HCT116 (cell line): ENCODE measurements around the gene COX7A1. TPM values are rescaled to one million over a fixed set of nuclear protein-coding genes. Genes with fewer than 3 reads are reported as not detected.
A peak's percentile ranks its signal among the peaks of the same experiment; 100 is the strongest.

Source experiments
- ATAC-seq: fragments of 200-7000 bp; cut with Tn5 transposase; 2 replicates; pipeline ENCODE4 v1.9.1; 2020; ENCODE audit warnings: mild to moderate bottlenecking, moderate library complexity
- BruUV-seq: library from RNA; stranded (reverse); fragments of 400-500 nt; replicated peaks from 2 replicates; lab custom pipeline; 2021; lab: Mats Ljungman, UMichigan
- CTCF ChIA-PET: fragments of 300-600 bp; sonication (Branson Sonifier 250); formaldehyde crosslinking; loops from one replicate; lab custom pipeline; 2021; ENCODE audit warnings: antibody characterized with exemption; lab: Charles Lee
- POLR2A ChIA-PET: fragments of 300-600, 350-600 bp; sonication (Branson Sonifier 250); formaldehyde crosslinking; loops from one replicate; lab custom pipeline; 2021; ENCODE audit warnings: antibody characterized with exemption; lab: Charles Lee
- RAD21 ChIA-PET, 2 experiments: fragments of 300-600 bp; sonication (Branson Sonifier 250); formaldehyde crosslinking; loops; one replicate each; lab custom pipeline; 2023; ENCODE audit warnings: low total read pairs in 2 of 2; ENCODE audit not compliant: uncharacterized antibody in 2 of 2, unreplicated experiment in 2 of 2, low non-redundant PET in 1 of 2; lab: Charles Lee
- DNase-seq: peaks from one replicate; pipeline ENCODE4 v3.0.0-alpha.2; 2010; ENCODE audit warnings: low read depth, low spot score
- H2AFZ ChIP-seq: fragments of 200-600 bp; shearing (Covaris generic), sonication (generic); 2 replicates; pipeline ENCODE4 v1.6.1; 2017; ENCODE audit warnings: low read depth, mixed run types, mixed read lengths, antibody characterized with exemption, low read length; ENCODE audit not compliant: poor library complexity, severe bottlenecking
- H3K27ac ChIP-seq: 2 replicates; pipeline ENCODE4 v1.5.1; 2012; ENCODE audit warnings: low read depth, low read length
- H3K27me3 ChIP-seq: fragments of 200-600 bp; sonication (generic); 2 replicates; pipeline ENCODE4 v1.6.1; 2016; ENCODE audit warnings: mixed run types, low read length, mixed read lengths; ENCODE audit not compliant: insufficient read depth
- H3K36me3 ChIP-seq, 2 experiments: fragments of 200-500 bp in 1 of 2; fragments of 200-600 bp in 1 of 2; sonication (Bioruptor generic) in 1 of 2; sonication (generic) in 1 of 2; 2 replicates each; pipeline versions ENCODE4 v1.5.1 to v1.6.1; 2014 to 2016; ENCODE audit warnings: low read length in 2 of 2, inconsistent platforms in 1 of 2, mixed read lengths in 1 of 2, mixed run types in 1 of 2; ENCODE audit not compliant: insufficient read depth in 2 of 2, control insufficient read depth in 1 of 2
- H3K4me1 ChIP-seq, 2 experiments: fragments of 200-600 bp in 1 of 2; sonication (generic) in 1 of 2; 2 replicates each; pipeline versions ENCODE4 v1.5.1 to v1.6.1; 2012 to 2017; ENCODE audit warnings: low read length in 2 of 2, inconsistent platforms in 1 of 2, mild to moderate bottlenecking in 1 of 2, mixed read lengths in 1 of 2, mixed run types in 1 of 2, moderate library complexity in 1 of 2; ENCODE audit not compliant: insufficient read depth in 2 of 2, control insufficient read depth in 1 of 2
- H3K4me2 ChIP-seq: fragments of 200-600 bp; sonication (generic); 2 replicates; pipeline ENCODE4 v1.6.1; 2017; ENCODE audit warnings: mixed run types, low read length, mixed read lengths
- H3K4me3 ChIP-seq, 2 experiments: fragments of 200-600 bp in 1 of 2; sonication (generic) in 1 of 2; replicated peaks in 1 of 2; 2 replicates each; pipeline ENCODE4 v1.5.1; 2011 to 2016; ENCODE audit warnings: low read length in 2 of 2, control low read depth in 1 of 2, low read depth in 1 of 2, mild to moderate bottlenecking in 1 of 2, mixed read lengths in 1 of 2, mixed run types in 1 of 2
- H3K79me2 ChIP-seq: fragments of 200-600 bp; sonication (generic); 2 replicates; pipeline ENCODE4 v1.6.1; 2017; ENCODE audit warnings: mild to moderate bottlenecking, mixed run types, low read length, moderate library complexity, mixed read lengths; ENCODE audit not compliant: insufficient read depth
- H3K9ac ChIP-seq: fragments of 200-600 bp; sonication (generic); 2 replicates; pipeline ENCODE4 v1.6.1; 2016; ENCODE audit warnings: low read length, mixed read lengths
- H3K9me2 ChIP-seq: fragments of 200-600 bp; sonication (generic), shearing (Covaris generic); 2 replicates; pipeline ENCODE4 v1.6.1; 2017; ENCODE audit warnings: mixed run types, mild to moderate bottlenecking, moderate library complexity; ENCODE audit not compliant: insufficient read depth
- H3K9me3 ChIP-seq, 2 experiments: fragments of 200-500 bp in 1 of 2; fragments of 200-600 bp in 1 of 2; sonication (Bioruptor generic) in 1 of 2; sonication (generic) in 1 of 2; 2 replicates each; pipeline ENCODE4 v1.6.1; 2014 to 2017; ENCODE audit warnings: low read length in 2 of 2, mixed read lengths in 2 of 2, inconsistent platforms in 1 of 2, low read depth in 1 of 2, mild to moderate bottlenecking in 1 of 2, mixed run types in 1 of 2, moderate library complexity in 1 of 2; ENCODE audit not compliant: control insufficient read depth in 1 of 2, insufficient read depth in 1 of 2
- H4K20me1 ChIP-seq: fragments of 200-600 bp; sonication (generic), shearing (Covaris generic); 2 replicates; pipeline ENCODE4 v1.6.1; 2017; ENCODE audit warnings: mixed run types, mild to moderate bottlenecking, moderate library complexity; ENCODE audit not compliant: insufficient read depth
- CBX3 ChIP-seq: IDR thresholded peaks from 2 replicates; pipeline ENCODE4 v1.6.1; 2012; ENCODE audit warnings: low read depth
- CEBPB ChIP-seq: IDR thresholded peaks from 2 replicates; pipeline ENCODE4 v1.6.1; 2012; ENCODE audit warnings: low read depth
- EZH2 ChIP-seq: fragments of 200-600 bp; sonication (generic); IDR thresholded peaks from 2 replicates; pipeline ENCODE4 v1.6.1; 2017; ENCODE audit warnings: antibody characterized with exemption, mixed run types
- FOSL1 ChIP-seq: IDR thresholded peaks from 2 replicates; pipeline ENCODE4 v1.6.1; 2012; ENCODE audit warnings: low read depth
- POLR2AphosphoS5 ChIP-seq: IDR thresholded peaks from 2 replicates; pipeline ENCODE4 v1.6.1; 2011; ENCODE audit warnings: mild to moderate bottlenecking, low read depth, low read length, moderate library complexity
- SIN3A ChIP-seq: IDR thresholded peaks from 2 replicates; pipeline ENCODE4 v1.6.1; 2012; ENCODE audit warnings: low read depth
- SP1 ChIP-seq: IDR thresholded peaks from 2 replicates; pipeline ENCODE4 v1.6.1; 2012; ENCODE audit warnings: low read depth
- YY1 ChIP-seq: IDR thresholded peaks from 2 replicates; pipeline ENCODE4 v1.6.1; 2011; ENCODE audit warnings: low read length, low read depth, moderate library complexity, mild to moderate bottlenecking; ENCODE audit not compliant: insufficient replicate concordance; ENCODE audit errors: extremely low read depth
- ZFX ChIP-seq: fragments of 450-650 bp; IDR thresholded peaks from 2 replicates; pipeline ENCODE4 v1.6.1; 2017
- intact Hi-C: fragments of 100-400 bp; cut with micrococcal nuclease; formaldehyde crosslinking; loops from 2 replicates; pipeline ENCODE4 v1.10.0; 2022
- total RNA-seq: library from RNA; stranded (reverse); gene quantifications from one replicate; pipeline ENCODE4 v1.2.1, GENCODE V29; 2021; ENCODE audit not compliant: unreplicated experiment
- TF ChIP-seq, protein P1 (sequence below): IDR thresholded peaks from 2 replicates; pipeline ENCODE4 v1.6.1; 2012

COX7A1 gene
- total RNA-seq, 1 experiment from 2014 or later: not detected

DNA sequence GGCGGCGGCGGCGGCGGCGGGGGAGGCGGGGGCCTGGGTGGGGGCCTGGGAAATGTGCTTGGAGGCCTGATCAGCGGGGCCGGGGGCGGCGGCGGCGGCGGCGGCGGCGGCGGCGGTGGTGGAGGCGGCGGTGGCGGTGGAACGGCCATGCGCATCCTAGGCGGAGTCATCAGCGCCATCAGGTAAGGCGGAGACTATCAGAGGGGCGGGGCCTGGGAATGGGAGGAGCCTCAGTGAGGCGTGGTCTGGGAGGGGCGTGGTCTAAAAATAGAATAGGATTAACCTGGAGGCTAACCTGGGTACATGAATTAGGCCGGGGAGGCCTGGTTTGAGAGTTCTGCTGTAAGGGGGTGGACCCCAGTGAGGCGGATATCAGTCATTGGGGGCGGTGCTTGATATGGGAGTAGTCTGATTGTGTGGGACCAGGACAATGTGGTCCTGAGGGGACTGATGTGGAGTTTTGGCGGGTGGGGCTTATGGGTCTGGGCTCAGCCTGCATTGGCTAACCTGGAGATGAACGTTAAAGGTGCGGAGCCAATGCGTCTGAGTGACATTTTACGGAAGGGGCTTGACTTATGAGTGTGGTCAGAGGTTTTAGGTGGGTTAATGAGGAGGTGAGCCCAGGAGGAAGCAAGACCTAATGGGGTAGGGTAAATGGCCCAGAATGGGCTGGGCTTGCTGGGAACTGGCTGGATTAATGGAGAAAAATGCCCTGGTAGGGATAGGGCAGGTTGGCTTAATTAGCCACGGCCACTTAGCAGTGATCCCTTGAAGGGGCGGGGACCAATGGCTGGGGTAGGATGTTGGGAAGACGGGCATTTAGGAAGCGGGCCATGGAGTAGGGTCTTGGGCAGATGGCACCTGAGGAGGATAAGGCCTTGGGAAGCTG, 11.0 kb downstream of the COX7A1 start:
- ChIA-PET POLR2A (no interaction called here), RAD21 (no interaction called here), CTCF (no interaction called here)
- peak; percentile 70 for ATAC-seq
- TF ChIP-seq SP1 (peak; percentile 36; the same call in 1 of the 2 replicates), CBX3 (no peak), CEBPB (no peak), EZH2 (no peak), FOSL1 (no peak), ZFX (no peak), YY1 (peak; percentile 36), POLR2AphosphoS5 (peak; percentile 29; the same call in 1 of the 2 replicates), SIN3A (peak; percentile 33; the same call in 1 of the 2 replicates)
- TF ChIP-seq, protein P1, sequence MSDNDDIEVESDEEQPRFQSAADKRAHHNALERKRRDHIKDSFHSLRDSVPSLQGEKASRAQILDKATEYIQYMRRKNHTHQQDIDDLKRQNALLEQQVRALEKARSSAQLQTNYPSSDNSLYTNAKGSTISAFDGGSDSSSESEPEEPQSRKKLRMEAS: peak; percentile 46; the same call in 1 of the 2 replicates
- Histone ChIP-seq H3K36me3 (peaks cover 30 to 32% of the 10 kb centered on the region in 2 experiments), H3K9ac (peak overlapping the region; percentile 99), H3K4me1 (peaks cover 33 to 45% of the 10 kb centered on the region in 2 experiments), H4K20me1 (peaks cover 6% of the 10 kb centered on the region; the same call in 1 of the 2 replicates), H3K9me3 (no peaks in the 10 kb centered on the region), H2AFZ (no peak overlapping the region), H3K27ac (peak overlapping the region; percentile 98), H3K27me3 (no peaks in the 10 kb centered on the region), H3K79me2 (peaks cover 41% of the 10 kb centered on the region), H3K4me2 (peak overlapping the region; percentile 96), H3K4me3 (peak overlapping the region; percentile 87 to 94), H3K9me2 (no peaks in the 10 kb centered on the region)
- DNase-seq: peak; percentile 83
- no TSS peak for BruUV-seq
- intact Hi-C loops: no loop called here
